HG02678 (cell line): ENCODE measurements around the gene TCF4.

Source experiments
- ATAC-seq: cut with Tn5 transposase; IDR thresholded peaks from one replicate; pipeline ENCODE4 v1.9.1; 2021; ENCODE audit warnings: mild to moderate bottlenecking, moderate library complexity; ENCODE audit not compliant: unreplicated experiment

TCF4 gene

DNA sequence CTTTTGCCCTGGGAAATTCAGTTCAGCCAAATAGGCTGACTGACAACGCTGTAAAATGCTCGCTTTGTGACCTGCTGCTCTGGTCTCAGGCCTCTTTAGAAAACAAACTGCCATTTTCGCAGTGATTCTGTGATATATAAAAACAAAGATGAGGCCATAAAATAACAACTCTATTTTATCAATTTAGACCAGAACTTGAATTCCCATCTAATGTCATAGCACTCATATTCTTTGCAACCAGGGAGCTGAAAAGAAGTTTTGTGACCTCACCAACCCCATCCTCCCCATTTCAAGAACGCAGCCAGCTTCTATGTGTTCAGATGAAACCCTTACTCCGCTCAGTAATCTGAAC is 40.3 kb downstream of the TCF4 start:
- no peak for ATAC-seq

DNA sequence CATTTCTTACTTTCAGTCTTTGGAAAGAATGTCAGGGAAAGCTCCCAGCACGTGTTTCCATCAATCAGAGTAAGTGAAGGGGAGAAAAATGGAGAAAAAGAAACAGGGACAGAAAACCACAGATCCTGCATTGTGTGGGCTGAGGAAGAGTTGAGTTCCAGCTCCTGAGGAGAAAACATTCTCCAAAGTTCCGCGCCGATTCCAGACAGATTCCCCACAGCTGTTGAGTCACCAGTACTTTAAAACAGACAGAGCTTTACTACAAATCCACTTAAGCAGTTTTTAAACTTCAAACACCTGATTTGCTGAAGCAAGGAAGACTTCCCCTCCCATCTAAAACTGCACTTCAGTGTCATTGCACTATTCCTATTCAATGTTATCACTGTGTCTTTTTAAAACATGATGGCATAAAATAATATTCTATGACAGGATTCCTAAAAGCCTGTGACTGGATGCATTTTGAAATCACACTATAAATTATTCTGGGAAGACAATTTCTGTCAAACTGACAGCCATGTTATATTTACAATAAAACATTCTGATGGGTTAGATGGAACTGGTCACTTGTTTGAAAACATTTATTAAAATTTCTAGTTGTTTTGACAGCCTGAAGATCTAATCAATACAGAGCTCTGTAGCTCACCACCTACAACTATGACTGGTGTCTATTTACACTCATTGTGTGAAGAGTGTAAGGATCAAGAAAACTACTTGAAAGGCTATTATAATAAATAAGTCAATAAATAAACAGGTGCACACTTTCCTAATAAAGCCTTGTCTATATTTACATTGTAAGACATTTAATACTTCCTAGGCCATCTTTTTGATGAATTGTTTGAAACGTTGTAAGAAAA is 40.9 kb downstream of the TCF4 start:
- ATAC-seq, result no peak

DNA sequence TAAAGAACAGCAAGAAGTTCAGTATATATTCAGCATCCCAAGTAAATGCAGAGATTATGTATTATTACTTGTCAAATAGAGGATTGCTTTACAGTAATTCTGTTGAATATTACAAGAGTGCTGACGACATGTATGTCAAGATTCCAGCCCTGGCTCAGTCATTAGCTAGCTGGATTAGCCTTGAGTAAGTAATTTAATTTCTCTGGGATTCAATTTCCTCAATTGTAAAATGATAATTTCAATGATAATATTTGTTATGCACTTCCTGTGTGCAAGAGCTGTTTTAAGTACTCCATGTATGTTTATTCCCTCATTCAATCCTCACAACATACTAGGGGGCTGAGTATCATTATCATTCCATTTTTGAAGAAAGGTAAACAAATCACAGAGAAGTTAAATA is 44.0 kb downstream of the TCF4 start:
- ATAC-seq, result no peak

DNA sequence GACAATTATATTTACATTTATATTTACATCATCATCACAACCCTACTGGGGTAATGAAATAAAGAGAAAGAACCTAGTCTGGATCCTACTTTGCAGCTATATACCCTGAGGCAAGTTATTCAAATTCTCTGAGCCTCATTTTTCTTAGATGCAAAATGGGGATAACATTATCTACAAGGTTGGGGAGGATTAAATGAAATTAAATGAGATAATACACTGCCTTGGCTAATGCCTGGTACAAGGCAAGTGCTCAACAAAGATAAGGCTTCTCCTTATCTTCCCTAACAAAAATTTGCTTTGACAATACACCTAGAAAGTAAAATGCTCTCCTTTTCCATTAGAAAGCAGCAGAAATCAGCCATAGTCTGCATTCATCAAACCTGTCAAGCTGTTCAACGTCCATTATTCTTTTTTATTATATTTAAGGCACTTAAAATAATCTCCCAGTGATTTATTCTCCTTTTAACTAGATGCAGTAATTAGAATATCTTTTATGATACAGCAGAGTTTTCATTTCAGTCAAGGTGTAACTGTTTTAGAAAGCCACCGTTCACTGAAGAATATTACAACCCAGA is 44.8 kb downstream of the TCF4 start:
- ATAC-seq, result no peak

DNA sequence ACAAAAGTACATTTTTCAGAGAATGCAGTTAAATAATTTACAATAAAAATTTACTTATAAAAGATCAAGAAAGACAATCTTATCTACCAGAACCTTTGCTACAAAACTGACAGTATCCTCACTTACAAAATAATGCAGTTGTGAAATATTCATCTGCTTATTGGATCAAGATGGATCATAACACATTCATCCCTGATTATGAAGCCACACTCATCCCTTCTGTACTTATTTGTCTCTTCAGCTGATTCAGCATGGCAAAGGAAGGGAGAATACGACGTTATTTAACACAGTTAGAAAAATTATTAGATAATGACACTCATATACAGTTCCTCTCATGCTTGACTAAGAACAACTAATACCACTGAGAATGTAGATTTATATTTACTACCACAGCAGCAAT is 46.4 kb downstream of the TCF4 start:
- ATAC-seq, result no peak

DNA sequence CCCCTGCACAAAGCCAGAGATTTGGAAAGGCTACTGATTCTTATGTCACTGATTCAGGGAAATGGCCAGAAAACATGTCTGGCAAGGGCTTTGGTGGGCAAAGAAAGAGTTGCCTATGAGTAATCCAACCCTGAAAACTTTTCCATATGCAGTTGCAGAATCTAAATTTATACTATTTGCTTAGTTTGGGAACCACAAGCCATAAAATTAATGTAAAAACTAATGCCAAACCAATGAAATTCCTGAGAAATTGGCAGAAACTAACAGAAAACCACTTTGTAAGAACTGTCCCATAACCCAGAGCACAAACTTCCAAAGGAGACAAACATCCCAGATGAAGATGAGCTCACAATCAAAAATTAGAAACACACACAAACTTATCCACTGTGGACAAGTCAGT is 48.8 kb downstream of the TCF4 start:
- no peak for ATAC-seq

DNA sequence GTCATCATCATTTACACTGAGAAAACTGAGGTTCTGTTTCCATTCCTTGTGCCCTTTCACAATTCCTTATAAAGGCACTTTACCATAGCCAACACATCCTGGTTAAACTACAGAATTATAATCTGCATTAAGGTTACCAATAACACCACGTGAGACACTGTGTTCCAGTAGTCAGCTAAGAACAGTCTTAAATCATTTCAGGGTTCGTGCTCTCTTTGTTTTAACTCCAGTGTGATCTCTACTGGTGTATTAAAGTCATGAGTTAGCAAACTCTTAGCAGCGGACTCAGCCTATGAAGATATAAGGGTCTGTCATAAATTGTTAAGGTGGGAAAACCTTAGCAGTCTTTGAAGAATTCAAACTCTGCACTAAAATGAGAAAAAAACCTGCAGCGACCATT is 53.0 kb downstream of the TCF4 start:
- ATAC-seq, result no peak

DNA sequence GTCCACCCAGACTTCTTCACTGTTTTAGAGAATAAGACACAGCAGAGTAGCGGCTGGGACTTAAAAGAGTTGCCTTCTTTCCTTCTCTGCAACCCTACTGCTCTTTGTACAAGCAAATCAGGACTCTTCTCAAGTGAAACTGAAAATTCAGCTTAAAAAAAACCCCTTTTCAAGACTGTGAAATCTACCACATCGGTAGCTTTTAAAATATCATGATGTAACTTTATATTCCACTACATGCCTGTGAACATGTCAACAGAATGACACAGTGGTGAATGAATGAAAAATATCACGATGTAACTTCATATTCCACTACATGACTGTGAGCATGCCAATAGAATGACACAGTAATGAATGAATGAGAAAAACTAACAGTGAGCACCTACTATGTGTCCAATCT is 53.4 kb downstream of the TCF4 start:
- no peak for ATAC-seq

DNA sequence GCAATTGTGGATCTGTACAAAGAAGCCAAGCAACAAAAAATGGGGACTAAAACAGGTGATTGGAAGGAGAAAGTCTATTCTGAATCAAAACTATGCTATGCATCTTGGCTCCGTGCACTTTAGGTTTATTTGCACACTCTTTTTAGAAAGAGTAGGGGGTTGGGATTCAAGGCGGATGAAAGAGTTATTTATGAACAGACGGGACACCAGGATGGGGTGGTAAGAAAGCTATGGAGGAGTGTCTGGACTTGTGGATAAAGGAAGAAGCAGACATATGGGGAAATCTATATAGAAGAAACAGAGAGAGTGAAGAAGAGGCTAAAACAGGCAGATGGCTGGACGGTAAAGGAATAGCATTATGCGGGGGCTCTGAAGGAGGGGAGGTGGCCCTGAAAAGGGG is 57.8 kb downstream of the TCF4 start:
- ATAC-seq, result no peak

DNA sequence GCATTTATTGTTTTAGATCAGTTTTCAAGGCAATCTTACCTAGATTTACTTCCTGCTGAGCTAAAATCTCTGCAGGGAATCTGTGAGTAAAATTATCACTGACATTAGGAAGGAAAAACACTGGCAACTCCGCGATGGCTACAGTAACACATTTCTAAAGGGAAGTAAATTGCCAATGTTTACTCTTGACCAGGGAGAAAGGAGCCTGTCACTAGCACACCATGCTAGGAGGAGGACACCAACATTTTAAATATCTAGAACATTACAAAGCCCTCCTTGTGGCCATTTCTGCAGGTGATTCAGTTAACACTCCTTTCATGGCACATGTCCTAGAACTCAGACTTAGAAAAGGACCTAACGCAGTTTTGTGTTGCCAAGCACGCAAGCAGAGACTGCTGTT is 58.4 kb downstream of the TCF4 start:
- no peak for ATAC-seq

DNA sequence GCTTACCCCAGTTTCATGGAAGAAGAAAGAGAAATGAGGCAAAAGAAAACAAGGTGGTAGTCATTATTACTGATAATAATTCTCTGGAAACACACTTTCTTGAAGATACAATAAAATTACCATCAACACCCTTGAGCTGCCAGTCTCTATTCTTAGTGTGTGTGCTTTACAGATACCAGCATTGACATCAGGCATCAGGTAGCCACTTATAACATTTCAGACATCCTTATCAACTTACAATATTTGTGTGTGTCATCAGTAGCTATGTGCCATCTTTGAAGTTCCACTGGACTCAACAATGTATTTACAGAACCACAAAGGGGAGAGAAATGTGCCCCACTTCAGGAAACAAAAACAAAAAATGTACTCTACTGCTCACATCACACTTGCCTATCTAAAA is 62.1 kb downstream of the TCF4 start:
- ATAC-seq, result no peak

DNA sequence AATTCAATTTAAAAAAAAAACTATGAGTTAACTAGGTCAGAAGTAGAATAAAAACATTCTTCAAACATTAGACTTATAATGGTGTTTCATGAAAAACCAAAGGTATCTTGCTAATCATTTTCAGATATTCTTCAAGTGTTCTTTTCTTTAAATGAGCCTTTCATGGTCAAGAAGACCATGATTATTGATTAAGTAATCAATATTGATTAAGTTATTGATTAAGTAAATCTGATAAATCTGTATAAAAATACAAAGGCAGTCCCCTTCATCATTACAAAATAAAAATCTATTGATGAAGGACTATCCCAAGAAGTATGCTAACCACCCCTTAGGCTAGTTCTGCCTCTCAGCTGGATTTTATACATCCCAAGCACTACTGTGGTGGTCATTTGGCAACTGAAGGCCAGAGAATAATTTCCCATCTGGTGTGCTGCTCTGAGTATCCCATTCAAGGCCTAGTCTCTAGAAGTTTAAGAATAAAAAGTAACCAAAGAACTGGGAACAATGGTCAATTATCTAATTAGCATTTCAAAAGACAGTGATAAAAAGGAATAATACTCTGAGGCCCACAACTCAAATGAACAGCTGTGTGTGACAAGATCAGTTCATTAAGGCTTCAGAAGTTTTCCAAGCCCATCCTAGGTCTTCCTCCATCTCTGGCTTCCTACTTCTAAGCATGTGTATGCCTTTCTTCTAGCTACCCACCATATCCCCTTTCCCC is 63.5 kb downstream of the TCF4 start:
- ATAC-seq, result no peak

DNA sequence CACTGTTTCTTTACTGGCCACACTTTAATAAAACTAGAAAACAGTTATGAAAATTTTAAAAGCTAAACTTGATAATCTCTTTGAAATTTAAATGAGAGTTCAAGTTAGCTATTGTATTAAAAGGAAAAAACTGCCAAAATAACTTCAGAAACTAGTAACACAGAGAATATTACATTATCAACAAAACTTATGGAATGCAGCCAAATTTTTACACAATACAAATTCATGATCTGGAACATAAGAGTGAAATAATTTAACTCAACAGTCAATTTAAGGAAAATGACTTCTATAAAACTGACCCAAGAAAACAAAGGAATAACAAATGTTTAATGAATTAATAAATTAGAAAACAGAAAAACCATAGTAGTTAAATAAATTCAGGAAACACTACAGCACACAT is 65.0 kb downstream of the TCF4 start:
- no peak for ATAC-seq

DNA sequence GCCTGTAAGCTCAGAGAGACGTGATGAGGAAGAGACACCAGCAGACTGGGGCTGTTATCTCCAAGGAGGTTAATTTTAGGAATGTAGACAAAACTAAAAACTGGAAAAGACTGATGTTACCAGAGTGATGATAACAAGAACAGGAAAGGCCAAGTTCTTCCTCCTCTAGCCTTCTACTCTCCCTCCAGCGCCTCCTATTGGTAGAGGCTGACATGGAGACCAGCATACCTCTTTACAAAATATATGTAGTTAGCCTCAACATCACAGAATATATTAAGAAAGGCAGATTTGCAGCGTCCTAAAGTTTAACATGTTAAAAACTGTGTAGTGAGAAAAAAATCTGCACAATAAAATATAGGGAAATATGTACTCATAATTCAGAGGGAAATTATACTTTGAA is 66.0 kb downstream of the TCF4 start:
- ATAC-seq, result peak; percentile 69

DNA sequence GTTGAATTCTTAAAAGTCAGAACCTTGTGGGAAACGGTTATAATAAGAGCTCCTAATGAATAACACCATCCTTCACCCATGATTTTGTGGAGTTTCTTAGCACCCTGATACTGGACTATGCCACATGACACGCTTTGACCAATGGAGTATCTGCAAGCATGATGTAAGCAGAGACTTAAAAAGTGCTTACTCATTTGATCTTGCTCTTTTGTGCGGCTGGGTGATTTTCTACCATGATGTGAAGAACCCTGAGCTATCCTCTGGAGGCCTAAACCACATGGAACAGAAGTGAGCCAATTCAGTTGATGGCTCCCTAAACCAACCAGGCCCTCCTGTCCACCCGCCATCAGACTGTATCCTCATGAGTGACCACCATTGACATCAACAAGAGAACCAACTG is 70.9 kb downstream of the TCF4 start:
- no peak for ATAC-seq

DNA sequence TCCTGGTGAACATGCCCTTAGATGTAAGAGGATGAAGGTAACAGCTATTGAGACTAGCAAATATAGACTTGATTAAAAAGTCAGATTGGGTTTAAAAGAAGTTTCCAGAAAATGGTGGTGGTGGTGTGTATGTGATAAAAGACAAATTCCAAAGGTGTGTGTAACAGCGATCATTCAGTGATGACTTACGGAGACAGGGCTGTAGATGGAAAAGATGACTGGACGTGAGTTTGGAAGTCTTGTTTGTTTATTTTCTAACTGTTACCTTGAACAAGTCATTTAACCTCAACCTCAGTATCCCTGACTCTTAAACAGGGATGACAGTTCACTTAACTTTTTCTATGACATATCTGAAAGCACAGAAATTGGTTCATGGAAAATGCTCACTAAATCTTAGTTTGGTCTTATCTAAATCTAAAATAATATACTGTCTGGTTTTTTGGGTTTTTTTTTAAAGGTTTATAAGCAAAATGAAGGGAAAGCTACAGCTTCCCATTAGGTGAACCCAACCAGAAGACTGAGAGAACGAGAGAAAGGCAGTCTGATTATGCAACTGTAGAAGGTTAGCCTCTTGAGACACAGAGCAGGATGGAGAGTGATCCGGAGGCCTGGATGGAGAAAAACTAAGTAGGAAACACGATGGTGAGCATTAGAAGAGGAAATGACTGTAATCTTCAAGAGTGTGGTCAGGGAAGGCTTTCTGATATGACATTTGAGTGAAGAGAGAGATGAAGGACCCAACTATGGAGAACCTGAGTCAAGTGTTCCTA is 71.9 kb downstream of the TCF4 start:
- ATAC-seq, result no peak

DNA sequence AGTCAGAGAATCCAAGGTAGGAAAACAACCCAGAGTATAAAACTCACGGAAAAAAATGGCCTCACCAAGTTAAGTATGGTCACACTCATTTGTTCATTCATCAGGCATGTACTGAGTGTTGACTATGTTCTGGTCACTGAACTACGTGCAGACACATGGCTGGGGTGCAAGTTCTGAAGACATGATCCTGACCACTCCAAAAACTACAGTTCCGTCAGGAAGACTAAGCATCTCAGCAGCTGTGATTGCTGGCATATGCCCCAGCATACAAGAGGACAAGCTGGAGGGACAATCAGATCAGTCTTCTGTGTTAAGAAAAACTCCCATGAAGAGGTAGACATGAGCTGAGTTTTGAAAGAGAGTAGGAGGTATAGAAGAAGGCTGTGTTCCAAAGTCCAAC is 72.8 kb downstream of the TCF4 start:
- no peak for ATAC-seq

DNA sequence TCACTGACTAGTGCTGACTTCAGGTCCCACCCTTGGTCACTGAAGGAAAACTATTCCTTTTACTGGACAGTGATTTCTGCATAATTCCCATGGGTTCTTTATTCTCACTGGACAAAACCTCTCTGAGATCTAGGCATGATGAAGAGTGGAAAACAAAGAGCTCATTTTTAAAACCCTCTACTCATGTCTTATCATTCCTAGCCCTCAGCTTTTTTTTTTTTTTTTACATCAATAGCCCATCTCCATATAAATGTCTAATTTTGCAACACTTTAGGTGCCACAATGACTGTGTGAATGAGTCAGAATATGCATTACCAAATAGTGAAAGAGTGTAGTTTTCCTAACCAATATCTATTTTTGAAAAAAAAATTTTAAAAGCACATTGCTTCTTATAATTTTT is 74.8 kb downstream of the TCF4 start:
- ATAC-seq, result no peak

DNA sequence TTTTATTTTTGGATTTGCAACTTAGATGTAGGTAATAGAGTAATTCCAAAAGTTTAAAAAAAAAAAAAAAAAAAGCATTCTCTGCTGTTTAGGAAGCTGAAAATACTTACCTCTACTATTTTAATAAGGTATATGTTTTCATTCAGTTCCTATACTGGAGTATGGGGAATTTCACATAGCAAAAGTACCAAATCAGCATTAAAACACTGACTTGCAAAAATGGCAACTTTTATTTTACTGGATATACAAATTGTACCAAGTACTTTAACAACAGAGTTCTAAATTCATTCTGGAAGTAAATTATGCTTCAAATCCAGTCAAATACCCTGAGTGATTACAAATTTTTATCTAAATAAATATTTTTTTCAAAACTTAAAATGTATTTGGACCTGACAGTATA is 76.7 kb downstream of the TCF4 start:
- no peak for ATAC-seq

DNA sequence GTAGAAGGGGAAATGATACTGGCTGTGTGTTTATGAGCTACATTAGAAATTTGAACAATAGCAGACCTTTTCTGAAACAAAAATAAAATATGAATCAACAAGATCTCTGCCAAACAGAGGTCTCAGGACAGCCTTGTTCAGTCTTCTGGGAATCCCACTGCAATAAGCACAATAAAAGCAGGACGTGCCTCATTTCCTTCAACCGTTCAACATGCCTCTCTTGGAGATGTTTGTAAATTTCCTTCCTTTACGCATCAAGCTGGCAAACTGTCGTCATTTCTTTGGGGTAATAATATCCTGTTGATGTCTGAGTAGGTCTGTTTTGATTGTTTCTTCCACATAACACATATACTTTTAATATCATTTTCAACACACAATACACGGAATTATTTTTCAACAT is 77.2 kb downstream of the TCF4 start:
- no peak for ATAC-seq

DNA sequence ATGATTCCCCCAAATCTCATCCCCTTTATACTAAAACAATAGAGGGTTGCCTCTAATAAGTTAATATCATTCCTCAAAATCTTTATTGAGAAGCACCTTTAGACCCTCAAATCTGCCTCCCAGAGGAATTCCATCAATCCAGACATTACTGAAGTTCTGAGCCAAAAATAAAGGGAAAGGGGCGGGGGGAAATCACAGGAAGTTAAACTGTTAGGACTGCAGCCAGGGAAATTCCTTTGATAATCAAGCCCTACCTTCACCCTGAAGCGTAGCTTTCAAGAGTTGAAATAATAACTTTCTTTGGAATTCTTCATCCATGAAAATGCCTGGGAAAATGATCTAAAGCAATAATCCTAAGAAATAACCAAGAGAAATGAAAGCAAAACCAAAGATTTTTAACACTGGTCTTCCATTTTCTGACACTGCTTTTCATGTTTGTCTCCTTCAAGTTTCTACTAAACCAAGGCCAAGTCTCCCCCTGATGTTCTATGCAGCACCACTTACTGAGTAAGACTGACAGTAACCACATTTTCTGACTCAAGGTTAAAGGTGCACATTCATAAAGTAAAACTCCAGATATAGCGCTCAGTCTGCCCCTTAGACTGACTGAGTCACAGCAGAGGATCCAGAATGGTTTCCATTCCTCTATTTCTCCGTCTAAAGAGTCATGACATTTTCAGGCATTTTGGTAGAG is 78.2 kb downstream of the TCF4 start:
- ATAC-seq, result peak; percentile 81
